Testis (tissue), 2 donors: ENCODE measurements around the gene ENAM.

ENCODE experiments used
- CTCF ChIP-seq, 3 experiments: fragments of 450-650 bp in 2 of 3; fragments of 200-600 bp in 1 of 3; sonication (generic) in 1 of 3; IDR thresholded peaks; one replicate each; pipeline ENCODE4 v1.5.1; 2016 to 2019; ENCODE audit warnings: antibody characterized with exemption in 3 of 3, mild to moderate bottlenecking in 2 of 3, moderate library complexity in 1 of 3
- POLR2A ChIP-seq: fragments of 450-650 bp; IDR thresholded peaks from one replicate; pipeline ENCODE4 v1.6.1; 2017; ENCODE audit warnings: antibody characterized with exemption, mild to moderate bottlenecking, moderate library complexity

GRCh38 chr4:70600977-70601376, 27.6 kb upstream of the ENAM start:
- TF ChIP-seq CTCF (IDR thresholded peaks at IDR 0.05) (no peak), POLR2A (no peak)
